HG02840 (cell line): ENCODE results near the gene ETV1.
"Not testable (repeated sequence)": the region's sequence is repeated elsewhere in the genome, so short reads cannot be mapped to it uniquely, and the experiment has no call there.

Experiments used
- ATAC-seq: cut with Tn5 transposase; IDR thresholded peaks from one replicate; pipeline ENCODE4 v1.9.1; 2021; ENCODE audit warnings: mild to moderate bottlenecking, moderate library complexity, moderate number of reproducible peaks; ENCODE audit not compliant: unreplicated experiment, low FRiP score

ETV1 gene

DNA sequence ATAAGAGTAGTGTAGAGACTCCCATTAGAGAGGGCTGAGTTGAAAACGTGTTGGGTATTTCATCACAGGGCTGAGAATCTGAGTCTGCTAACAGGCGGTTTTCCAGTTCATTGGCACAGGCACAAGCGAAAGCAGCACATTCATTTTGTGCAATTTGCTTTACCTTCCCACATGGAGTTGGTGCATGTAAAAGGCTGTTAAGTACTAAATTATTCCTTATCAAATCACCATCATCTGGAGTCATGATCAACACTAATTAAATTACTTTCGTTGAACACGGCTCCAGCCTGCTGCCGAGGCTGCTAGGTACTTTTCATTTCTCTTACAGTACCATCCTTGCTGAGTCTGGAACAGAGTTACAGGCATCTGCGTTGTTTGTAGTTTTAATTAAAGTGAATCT lies 43.8 kb downstream of the ETV1 start:
- ATAC-seq = no peak

DNA sequence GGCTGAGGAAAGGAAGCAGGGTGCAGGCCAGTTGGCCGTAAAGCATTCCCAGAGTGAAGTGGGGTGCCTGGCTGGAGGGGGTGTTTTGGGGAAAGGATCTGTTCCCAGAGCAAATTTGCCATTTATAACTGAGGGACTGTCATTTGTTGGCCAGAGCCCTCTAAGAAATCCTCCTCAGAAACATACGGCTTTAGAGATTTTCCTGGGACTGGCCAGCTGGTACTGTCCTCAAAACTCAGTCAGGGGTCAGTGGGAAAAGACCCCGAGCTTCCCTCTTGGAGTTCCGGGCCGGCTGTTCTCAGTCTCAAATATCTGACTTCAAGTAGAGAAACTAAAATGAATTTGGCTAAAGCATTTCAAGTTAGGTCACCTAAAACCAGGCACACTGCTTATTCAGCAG lies 55.9 kb downstream of the ETV1 start:
- no peak for ATAC-seq

DNA sequence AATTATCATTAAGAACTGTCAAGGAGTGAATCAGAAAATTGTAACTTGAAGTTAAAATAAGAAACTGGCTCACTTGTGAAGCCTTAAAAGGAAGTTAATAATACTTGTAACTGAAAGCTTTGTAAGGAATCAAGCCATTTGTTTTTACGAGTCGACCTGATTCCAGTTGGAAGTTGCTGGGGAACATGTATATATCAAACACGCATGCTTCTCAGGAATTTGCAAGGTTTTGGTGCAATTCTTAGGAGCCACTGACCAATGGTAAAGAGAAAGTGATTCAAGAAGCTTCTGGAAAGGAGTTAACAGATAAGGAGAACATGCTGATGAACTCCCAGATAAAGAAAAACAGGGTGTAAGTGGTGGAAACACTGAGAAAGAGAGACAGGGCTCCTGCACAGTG lies 56.4 kb downstream of the ETV1 start:
- ATAC-seq = no peak

DNA sequence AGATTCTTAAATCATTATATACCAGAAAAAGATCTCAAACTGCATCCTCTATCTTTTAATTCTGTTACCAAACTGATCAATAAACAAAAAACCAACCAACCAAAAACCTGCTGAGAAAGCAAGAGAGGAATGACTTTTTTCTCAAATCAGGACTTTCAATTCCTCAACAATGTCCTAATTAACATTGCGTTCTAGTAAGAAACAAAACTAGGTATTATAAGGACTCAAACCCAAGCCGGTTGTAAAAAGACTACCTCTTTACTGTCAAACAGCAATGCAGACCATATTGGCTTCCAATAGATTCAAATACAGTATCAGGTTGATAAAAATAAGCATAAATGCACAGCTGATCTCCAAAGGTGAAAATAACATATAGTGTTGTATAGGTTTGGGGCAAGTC lies 57.3 kb downstream of the ETV1 start:
- ATAC-seq = no peak

DNA sequence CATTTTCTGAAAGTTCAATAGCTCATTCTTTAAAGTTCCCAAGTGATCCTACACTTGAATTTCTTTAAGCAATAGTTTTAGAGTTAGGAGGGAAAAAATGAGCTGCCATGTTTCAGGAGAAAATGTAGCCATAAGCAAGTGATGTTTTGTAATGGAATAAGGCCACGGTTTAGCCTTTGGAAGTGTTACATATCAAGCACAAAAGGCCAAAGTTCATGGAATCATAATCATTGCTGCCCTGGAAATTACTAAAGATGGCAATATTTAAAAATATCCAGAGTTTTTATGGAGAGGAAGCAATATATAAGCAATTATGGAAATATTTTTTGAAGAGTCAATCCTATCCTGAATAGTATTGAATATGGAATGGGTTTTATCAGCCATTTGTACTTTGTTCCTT lies 68.4 kb downstream of the ETV1 start:
- no peak for ATAC-seq

DNA sequence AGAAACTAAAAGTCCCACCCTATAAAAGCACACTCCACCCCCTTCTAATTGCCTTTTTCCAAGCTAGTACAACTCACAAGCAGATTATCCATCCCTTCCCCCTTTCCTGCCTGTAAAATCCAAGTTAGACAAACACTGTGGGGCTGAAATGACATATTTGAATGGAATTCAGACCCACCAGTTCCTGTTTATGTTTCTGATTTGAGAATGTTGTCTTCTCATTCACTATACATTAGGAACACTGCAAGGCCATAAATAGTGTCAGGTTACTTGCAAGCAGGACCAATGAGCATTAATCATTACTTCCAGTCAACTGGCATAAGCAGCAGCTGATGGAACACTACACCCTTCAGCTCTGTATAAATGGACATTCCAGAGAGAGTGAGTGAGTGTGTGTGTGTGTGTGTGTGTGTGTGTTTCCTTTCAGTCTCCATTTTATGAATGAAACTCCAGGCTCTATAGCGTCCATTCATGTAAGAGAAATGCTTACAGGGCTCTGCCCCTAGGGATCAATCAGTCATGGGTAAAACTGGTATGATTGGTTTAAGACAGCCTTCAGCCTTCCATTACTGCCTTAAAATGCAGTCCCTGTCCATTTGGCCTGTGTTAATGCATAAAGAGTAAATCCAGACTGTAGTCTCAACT lies 69.3 kb downstream of the ETV1 start:
- ATAC-seq = no peak

DNA sequence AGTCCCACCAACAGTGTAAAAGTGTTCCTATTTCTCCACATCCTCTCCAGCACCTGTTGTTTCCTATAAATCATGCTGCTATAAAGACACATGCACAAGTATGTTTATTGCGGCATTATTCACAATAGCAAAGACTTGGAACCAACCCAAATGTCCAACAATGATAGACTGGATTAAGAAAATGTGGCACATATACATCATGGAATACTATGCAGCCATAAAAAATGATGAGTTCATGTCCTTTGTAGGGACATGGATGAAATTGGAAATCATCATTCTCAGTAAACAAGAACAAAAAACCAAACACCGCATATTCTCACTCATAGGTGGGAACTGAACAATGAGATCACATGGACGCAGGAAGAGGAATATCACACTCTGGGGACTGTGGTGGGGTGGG lies 71.1 kb downstream of the ETV1 start:
- not testable (repeated sequence) for ATAC-seq

DNA sequence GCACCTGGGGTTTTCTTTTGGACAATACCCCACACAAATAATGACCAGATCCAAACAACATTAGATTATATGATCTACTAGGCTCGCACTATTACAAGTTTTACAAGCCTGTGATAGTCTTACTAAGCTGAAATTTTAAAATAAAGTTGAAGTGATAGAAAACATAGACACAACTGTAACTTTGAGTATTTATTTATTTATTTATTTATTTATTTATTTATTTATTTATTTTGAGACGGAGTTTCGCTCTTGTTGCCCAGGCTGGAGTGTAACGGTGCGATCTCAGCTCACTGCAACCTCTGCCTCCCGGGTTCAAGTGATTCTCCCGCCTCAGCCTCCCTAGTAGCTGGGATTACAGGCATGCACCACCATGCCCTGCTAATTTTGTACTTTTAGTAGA lies 72.4 kb downstream of the ETV1 start:
- not testable (repeated sequence) for ATAC-seq

DNA sequence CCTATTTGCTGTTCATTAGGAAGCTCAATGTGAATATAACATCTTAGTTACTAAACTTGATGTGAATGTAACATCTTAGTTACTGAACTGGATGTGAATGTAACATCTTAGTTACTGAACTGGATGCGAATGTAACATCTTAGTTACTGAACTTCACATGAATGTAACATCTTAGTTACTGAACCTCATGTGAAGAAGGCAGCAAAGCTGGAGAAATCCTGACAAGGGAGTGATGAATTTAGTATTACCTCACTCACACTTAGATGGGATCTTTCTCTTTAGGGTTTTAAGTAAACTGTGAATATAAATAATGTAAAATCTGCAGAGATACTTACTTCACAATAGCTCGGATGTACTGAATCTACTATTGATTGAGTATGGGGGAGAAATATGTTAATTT lies 73.6 kb downstream of the ETV1 start:
- no peak for ATAC-seq

DNA sequence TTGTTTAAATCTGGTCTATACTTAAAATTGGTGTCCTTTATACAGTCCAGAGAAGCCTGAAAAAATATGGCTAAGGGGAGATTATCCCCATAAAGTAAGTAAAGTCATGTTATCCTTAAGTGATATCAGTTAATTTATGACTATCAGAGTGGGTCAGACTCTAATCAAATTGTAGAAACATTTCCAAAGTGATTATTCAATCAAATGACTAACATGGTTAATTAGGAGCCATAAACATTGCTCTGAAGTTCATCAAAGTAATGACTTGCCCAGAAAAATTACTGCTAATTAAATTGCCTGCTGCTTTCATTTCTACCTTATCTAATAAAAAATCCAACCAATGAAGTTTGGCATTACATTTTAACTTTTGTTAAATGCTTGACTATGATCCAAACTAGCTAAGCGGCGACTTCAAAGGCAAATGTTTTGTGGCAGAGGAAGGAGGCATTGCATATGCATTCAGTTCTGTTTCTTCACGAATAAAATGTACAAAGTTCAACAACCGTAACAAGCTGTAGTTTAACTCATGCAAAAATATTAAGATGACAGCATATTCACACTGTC lies 76.7 kb downstream of the ETV1 start:
- ATAC-seq = no peak

DNA sequence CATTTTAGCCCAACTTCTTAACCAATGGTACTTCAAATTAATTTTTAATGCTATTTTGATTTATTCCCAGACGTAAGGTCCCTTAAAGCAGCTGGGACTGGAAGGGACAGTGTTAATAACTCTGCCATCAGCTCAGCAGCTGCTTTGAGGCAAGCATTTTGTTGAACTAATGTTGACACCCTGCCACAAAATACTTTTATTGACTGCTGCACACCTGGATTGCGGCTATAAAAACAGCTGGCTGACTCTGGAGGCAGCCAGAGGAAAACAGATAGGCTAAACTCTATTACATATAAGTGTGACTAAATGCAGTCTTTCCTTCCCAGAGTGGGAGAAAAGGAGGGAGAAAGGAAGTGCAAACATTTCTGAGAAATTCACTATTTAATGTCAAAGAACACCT lies 77.6 kb downstream of the ETV1 start:
- no peak for ATAC-seq

DNA sequence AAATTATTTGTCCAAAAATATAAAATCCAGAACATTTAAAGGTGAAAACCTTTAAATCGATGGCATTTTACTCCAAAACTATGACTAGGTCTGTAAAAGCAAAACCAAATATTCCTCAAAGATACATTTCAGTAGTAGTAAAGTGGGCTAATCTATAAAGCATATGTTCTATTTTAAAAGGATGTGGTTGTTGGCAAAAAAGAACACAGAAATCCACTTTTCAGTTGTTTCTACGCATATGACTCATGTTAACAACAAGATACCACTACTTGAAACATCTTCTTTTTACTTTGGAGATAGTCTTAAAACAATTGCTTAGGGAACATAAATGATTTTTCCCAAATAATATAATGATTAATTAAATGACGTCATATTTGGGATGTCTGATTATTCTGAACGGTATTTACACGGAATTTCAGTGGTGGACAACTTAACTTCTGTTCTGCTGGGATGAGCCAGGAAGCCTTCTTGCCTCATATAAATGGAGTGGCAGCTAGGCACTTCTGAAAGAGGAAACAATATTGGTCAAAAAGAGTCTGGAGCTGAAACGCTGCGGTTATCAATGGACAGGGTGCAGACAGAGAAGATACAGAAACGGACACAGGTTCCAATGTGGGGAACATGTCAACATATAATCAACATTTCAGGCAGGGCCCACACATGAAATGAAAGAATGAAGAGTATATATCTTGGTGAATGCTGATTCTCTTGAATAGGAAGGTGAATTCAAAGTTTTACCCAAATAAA lies 78.5 kb downstream of the ETV1 start:
- ATAC-seq = no peak

DNA sequence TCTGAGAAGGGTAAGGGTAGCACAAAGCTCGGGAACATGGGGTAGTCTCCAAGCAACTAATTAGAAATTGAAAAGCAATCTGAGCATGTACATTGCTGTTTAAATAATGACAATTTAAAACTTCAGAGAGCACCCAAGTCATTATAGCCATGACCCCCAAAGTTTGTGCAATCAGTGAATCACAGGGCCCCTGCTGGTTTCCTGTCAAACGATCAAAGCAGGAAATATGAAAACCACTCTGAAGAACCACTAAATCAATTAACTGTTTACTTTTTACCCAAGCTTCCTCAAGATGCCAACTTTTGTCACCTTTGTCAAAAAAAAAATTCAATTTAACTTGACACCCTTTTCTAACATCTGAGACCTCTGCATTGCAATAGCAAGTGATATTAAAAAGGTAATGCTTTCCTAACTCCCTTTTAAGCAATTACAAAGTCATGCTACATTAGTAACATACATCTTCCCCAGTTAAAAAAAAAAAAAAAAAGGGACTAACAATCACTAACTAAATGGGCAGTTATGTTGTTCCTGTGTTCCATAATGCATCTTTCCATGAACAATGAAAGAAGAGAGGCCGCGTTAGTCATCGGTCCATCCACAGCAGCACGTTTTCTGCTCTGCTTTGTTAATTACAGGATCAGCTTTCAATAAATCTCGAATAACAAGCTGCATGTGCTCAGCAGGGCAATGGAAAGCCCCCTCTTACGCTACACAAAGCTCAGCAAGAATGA lies 80.6 kb downstream of the ETV1 start:
- ATAC-seq = no peak

DNA sequence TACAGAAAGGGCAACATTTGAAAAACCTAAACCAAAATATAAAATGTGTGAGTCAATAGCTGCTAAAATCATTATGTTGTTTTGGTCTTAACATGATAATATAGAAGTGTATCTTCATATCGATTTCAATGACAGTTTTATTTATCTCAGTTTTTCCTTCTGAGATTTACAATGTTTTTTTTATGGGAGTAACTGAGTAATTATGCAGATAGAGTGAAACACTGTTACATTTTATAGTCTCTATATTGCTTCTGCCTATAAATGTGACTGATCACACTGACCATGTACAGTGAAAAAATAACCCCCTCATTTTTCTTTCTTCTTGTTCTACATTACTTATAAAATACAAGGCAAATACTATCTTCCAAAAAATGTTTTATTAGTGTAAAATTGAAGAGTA lies 81.6 kb downstream of the ETV1 start:
- no peak for ATAC-seq

DNA sequence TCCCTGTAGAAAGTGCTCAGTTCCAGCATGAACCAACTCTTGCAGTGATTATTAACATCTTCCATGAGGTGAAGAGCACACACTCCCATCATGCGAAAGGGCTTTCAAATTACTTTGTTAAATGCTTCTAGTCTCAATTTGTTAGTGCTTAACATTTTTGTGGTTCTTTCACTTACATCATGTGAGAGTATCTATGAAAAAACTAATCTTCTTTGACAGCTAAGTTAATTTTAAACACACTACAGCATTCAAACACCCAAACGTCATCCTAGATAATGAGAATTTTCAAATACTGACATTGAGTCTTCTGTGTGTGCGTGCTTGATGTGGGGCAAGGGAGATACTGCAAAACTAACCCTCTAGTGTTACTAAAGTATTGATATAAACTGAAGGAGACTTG lies 84.8 kb downstream of the ETV1 start:
- ATAC-seq = no peak

DNA sequence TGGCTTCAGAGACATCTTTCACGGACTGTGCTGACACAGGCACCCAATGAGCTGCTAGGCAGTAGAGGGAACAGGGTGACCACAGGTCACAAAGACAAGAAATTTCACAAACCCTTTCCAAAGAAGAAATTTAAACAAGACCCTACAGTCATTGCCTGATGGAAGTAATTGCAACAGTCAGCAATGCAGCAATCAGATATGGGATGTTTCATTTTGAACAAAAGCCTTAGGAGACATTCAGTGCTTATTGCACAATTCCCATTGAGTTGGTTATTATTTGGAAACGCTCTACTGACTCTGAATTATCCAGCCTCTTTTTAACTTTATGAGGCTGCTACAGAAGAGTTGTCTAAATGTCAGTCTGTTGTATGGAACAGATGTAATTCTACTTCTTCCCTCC lies 85.5 kb downstream of the ETV1 start:
- no peak for ATAC-seq

DNA sequence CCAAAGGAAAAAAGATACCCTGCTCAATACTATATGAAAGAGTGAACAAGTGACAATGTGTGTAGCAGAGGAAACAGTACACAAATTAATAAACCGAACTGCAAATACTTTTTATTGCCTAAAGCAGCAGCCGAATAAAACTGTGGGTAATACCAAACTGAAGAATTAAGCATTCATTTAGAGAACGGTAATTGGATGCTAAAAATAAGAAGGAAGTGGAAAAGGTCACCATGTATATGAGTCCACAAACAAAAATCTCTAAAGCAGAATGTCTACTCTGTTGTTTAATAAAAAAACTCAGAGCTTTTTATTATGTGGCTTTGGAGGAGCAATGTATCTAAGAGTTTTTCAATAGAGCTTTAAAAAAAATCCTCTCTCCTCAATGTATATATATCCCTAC lies 87.9 kb downstream of the ETV1 start:
- ATAC-seq = no peak

DNA sequence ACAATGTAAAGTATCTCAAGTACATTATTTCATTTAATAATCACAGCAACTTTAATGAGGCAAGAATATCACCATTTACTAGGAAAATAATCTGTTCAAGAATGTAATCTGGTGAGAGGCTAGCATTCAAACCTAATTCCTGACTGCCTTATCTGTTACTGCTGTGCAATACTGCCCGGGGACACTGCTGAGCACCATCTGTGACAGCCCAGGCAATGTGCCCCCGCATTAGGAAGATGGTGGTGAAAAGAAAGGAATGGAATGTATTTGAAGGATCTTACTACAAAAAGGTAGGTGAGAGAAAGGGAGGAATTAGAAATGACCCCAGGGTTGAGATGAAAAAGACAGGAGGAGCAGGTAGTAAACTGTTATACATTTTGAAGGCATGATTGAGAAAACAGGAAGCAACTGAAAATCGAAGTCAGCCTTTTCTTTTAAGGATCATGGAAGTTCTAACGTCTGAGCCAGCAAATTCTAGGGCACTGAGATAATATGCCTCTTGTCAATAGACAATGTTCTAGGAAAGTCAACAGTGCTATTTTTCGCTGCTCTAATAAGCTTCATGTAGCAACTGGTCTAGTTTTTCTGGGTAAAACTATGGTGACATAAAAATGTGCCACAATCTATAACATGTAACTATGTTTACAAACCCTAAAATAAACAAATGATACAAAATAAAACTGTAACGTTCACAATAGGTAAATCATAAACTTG lies 90.4 kb downstream of the ETV1 start:
- ATAC-seq = no peak

DNA sequence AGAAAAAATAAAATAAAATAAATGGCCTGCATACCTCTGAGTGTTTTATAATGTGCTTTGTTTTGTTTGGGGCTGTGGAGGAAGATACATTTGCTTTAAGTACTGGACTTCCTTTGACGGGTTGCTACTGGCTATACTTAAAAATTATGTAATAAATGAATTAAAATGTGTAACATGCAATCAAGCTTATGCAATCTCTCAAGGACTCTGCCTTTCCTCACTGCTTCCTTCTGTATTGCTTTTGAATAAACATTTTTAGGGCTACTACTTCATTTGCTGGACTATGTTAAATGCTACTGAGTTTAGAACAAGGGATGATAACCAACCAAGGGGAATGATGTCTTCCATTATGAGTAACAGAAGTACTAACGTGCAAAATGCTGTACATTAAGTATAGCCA lies 91.6 kb downstream of the ETV1 start:
- ATAC-seq = no peak

DNA sequence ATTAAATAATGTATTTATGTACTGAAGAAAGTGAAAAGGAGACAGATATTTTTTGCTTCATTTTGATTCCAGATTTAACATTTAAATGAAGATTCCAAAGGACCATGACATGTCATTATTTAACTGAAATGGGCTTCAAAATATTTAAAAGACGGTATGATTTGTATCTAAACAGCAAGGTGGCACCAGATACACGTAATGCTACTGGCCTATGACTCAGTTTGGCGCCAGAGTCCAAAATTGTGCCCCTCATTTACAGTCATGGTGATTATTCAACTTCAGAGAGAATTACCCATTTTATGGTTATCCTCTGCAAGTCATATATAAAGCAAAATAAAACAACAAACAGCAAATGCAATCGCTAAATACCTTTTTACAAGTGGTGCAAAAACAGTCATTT lies 94.5 kb downstream of the ETV1 start:
- ATAC-seq = no peak

DNA sequence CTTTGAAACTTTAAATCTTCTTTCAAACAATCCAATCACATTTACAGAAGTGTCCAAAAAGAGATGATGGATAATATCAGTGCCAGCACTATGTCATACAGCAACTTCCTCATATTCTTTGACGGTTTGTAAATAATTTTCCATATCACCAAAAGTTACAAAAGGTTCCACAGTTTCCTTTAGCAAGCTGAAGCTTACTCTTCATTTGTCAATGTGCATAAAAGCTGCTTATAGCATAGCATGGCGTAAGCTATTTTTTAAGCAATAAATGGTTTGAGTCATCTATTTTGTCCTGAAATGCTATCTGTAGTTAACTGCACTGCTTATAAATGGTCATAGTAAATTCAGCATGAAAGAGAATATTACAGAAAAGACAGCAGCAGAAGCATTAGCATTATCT lies 95.1 kb downstream of the ETV1 start:
- no peak for ATAC-seq
